HEK293T (cell line): Measurements from ENCODE around the gene ZNF41.

ENCODE experiments used
- BHLHE40 ChIP-seq: fragments of 450-650 bp; IDR thresholded peaks from 2 replicates; pipeline ENCODE4 v1.6.1; 2016; ENCODE audit warnings: mild to moderate bottlenecking, moderate library complexity, borderline replicate concordance
- ELF4 ChIP-seq: fragments of 450-650 bp; IDR thresholded peaks from 2 replicates; pipeline ENCODE4 v1.6.1; 2017; ENCODE audit warnings: antibody characterized with exemption
- FOXK2 ChIP-seq: fragments of 450-650 bp; IDR thresholded peaks from 2 replicates; pipeline ENCODE4 v1.6.1; 2016; ENCODE audit warnings: mild to moderate bottlenecking
- NFRKB ChIP-seq: fragments of 450-650 bp; IDR thresholded peaks from 2 replicates; pipeline ENCODE4 v1.6.1; 2016; ENCODE audit warnings: mild to moderate bottlenecking, moderate library complexity
- PKNOX1 ChIP-seq: fragments of 450-650 bp; IDR thresholded peaks from 2 replicates; pipeline ENCODE4 v1.6.1; 2016
- SP1 ChIP-seq: fragments of 450-650 bp; IDR thresholded peaks from 2 replicates; pipeline ENCODE4 v1.6.1; 2017
- TARDBP ChIP-seq: fragments of 450-650 bp; IDR thresholded peaks from 2 replicates; pipeline ENCODE4 v1.6.1; 2016

- TF ChIP-seq SP1 (no peak), BHLHE40 (no peak), TARDBP (no peak), NFRKB (no peak), ELF4 (no peak), PKNOX1 (no peak), FOXK2 (no peak)
Measured at GRCh38 chrX:47446971-47447370, 36.1 kb downstream of the ZNF41 start.
